Gastrocnemius medialis (tissue), 4 donors: Measurements from ENCODE around the gene PNCK.

Source experiments
- CTCF ChIP-seq, 5 experiments: fragments of 450-650 bp in 3 of 5; fragments of 200-600 bp in 2 of 5; sonication (generic) in 2 of 5; IDR thresholded peaks in 4 of 5; conservative IDR thresholded peaks in 1 of 5; 1 replicate in 4 of 5; 2 replicates in 1 of 5; pipeline ENCODE4 v1.5.1; 2016 to 2019; ENCODE audit warnings: antibody characterized with exemption in 5 of 5, mild to moderate bottlenecking in 3 of 5, moderate library complexity in 3 of 5
- POLR2A ChIP-seq, 2 donors: fragments of 450-650 bp; IDR thresholded peaks; one replicate each; pipeline ENCODE4 v1.6.1; 2017; ENCODE audit warnings: antibody characterized with exemption in 2 of 2, mild to moderate bottlenecking in 2 of 2, moderate library complexity in 2 of 2

- TF ChIP-seq CTCF (IDR thresholded peaks at IDR 0.05 in 4 of 5, conservative IDR thresholded peaks at IDR 0.05 in 1 of 5) = no peak
- no peak for TF ChIP-seq POLR2A (IDR thresholded peaks at IDR 0.05)
Measured at GRCh38 chrX:153626863-153627674, 46.5 kb downstream of the PNCK start.
